HG03135 (cell line): Measurements from ENCODE around the gene CHST5.
"Not testable (repeated sequence)": the region's sequence is repeated elsewhere in the genome, so short reads cannot be mapped to it uniquely, and the experiment has no call there.

Experiments used
- ATAC-seq: cut with Tn5 transposase; IDR thresholded peaks from one replicate; pipeline ENCODE4 v1.9.1; 2021; ENCODE audit warnings: mild to moderate bottlenecking, moderate library complexity; ENCODE audit not compliant: unreplicated experiment

Gene CHST5

GRCh38 chr16:75552951-75553350 lies 17.0 kb upstream of the CHST5 start:
- no peak for ATAC-seq

DNA sequence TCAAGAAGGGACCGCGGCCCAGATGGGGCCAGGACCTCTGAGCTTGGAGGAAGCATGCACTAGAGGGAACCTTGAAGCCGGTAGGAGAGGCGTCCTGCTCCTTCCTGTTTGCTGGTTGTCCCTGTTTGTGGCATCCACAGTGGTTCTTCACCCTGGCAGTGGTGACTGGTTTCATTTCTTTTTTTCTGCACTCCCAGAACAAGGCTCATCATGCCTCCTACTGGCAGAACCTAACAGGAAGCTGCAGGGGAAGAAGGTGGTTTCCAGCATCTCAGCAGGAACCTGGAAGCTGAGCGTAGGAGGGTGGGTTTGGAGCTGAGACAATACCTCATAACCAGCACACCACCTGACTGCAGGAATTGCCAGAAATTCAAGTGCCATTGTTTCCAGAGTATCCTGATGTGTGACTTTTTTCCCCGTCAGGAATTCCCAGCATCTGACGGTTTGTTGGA lies 14.3 kb upstream of the CHST5 start:
- ATAC-seq = peak; percentile 68

DNA sequence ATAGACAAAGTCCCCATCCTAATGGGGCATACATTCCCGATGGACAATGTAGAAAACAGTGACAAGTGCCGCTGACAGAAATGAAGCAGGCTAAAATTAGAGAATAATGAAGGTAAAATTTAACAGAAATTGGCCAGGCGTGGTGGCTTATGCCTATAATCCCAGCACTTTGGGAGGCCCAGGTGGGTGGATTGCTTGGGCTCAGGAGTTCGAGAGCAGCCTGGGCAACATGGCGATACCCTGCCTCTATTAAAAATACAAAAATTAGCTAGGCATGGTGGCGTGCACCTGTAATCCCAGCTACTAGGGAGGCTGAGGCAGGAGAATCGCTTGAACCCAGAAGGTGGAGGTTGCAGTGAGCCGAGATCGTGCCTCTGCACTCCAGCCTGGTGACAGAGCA lies 12.5 kb upstream of the CHST5 start:
- not testable (repeated sequence) for ATAC-seq

GRCh38 chr16:75546293-75546692 lies 10.4 kb upstream of the CHST5 start:
- ATAC-seq = no peak

GRCh38 chr16:75545879-75546278 lies 10.0 kb upstream of the CHST5 start:
- not testable (repeated sequence) for ATAC-seq

- not testable (repeated sequence) for ATAC-seq
Observed at GRCh38 chr16:75542462-75542861, 6.6 kb upstream of the CHST5 start.

- ATAC-seq = no peak
Observed at GRCh38 chr16:75541236-75541635, 5.3 kb upstream of the CHST5 start.

DNA sequence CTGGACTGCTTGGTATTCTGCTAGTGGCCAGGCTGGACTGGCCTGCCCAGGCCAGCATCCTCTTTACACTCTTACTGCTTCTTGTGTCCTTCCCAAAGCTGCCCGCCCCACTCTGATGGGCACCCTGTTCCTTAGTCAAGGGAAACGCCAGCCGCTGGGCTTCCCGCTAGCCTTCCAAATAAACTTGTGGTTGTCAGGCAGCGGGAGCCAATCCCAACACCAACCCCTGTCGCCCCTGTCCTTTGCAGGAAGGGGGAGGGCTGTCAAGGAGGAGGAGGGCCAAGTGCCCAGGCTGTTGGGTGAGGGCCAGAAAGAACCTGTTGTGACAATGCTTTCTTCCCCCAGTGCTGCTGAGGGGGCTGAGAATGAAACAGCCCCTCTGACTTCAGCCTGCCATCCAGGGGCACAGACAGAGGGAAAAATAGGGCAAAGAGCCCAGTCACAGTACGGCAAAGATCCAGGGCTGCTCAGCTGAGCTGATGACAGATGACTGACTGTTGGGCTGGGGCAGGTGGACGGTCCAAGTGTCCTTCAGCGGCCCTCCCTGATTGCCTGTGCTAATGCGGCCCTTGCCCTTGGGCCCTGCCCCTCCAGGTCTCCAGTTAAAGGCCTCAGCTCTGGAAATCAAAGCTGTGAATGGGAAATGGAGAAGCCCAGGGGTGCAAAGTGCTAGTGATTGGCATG lies 3.1 kb upstream of the CHST5 start:
- ATAC-seq = not testable (repeated sequence)

GRCh38 chr16:75537776-75538175 lies 1.9 kb upstream of the CHST5 start:
- ATAC-seq = no peak

- ATAC-seq = no peak
Observed at GRCh38 chr16:75535211-75535843, 581 bp downstream of the CHST5 start.

DNA sequence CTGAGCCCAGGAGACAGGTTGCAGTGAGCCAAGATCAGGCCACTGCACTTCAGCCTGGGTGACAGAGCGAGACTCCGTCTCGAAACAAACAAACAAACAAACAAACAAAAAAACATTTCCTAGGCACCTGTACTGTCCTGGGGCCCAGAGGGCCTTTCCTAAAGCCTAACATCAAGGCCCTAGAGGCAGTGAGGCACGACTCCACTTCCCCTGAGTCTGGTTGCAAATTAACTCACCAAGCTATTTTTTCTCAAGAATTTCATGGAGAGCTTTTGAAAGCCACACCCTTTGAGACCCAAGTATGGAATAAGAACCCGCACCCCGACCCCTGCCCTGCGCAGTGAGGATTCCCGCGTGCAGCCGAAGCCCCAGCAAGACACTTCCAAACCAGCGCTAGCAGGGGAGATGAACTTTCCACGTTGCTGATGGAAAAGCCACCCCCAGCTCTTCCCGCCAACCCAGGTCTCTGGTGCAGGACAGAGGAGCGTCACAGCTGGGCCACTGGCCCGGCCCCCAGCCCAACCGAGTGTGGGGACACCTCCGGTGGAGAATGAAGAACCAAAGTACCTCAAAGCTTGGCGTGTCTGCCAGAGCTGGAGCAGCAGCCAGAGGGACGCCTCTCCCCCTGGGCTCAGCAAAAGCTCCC lies 1.2 kb downstream of the CHST5 start:
- no peak for ATAC-seq

GRCh38 chr16:75532791-75533190 lies 3.1 kb downstream of the CHST5 start:
- no peak for ATAC-seq

- ATAC-seq = no peak
Observed at GRCh38 chr16:75532142-75532765, 3.7 kb downstream of the CHST5 start.

DNA sequence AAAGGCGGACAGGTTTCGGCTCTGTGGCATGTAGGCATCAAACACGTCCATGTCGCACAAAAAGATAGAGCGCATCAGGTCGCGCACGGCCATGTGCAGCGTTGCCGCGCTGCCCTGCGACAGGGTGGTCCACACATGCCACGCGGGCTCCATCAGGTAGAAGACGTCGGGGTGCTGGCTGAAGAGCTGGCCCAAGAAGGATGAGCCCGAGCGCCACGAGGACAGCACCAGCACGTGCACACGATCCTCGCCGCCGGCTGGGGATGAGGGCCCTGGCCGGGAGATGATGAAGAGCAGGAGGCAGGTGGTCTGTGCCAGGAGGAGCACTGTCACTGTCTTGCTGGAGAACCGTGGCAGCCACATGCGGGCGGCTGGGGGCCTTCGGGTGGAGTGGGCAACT lies 5.9 kb downstream of the CHST5 start:
- no peak for ATAC-seq

DNA sequence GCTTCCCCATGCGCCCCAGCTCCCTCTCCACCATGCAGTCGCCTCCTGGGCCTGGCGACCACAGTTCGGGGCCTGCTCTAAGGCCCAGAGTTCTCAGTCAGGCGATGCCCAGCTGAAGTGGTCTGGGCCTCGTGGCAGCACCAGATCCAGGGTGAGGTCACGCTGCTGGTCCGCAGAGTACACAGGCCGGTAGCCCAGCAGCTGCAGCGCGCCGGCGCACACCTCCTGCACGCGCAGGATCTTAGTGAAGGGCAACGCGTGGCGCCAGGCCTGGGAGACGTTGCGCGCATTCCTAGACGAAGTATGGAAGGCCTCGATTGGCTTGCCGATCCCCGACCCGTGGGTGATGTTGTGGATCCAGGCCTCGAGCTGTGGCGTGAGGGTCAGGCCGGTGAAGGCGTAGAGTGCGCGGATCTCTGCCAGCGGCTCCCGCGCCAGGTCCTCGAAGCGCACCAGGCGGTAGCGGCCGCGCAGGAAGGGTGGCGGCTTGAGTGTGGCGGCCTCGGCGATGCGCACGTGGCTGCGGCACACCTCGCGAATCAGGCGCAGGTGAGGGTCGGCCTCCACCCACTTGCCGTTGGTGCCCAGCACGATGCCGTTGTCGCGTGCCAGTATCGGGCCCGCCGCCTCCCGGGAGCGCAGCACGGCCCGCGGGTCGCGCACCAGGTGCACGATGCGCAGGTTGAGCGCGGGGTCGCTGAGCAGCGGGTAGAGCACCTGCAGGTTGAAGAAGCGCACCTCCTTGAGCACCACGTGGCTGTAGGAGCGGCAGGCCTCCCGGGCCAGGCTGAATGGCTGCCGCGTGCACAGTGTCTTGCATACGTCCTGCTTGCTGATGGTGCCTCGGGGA lies 6.6 kb downstream of the CHST5 start:
- no peak for ATAC-seq

- no peak for ATAC-seq
Observed at GRCh38 chr16:75527825-75528299, 8.0 kb downstream of the CHST5 start.

- no peak for ATAC-seq
Observed at GRCh38 chr16:75526032-75526790, 9.7 kb downstream of the CHST5 start.

GRCh38 chr16:75519175-75519574 lies 16.7 kb downstream of the CHST5 start:
- ATAC-seq = no peak

DNA sequence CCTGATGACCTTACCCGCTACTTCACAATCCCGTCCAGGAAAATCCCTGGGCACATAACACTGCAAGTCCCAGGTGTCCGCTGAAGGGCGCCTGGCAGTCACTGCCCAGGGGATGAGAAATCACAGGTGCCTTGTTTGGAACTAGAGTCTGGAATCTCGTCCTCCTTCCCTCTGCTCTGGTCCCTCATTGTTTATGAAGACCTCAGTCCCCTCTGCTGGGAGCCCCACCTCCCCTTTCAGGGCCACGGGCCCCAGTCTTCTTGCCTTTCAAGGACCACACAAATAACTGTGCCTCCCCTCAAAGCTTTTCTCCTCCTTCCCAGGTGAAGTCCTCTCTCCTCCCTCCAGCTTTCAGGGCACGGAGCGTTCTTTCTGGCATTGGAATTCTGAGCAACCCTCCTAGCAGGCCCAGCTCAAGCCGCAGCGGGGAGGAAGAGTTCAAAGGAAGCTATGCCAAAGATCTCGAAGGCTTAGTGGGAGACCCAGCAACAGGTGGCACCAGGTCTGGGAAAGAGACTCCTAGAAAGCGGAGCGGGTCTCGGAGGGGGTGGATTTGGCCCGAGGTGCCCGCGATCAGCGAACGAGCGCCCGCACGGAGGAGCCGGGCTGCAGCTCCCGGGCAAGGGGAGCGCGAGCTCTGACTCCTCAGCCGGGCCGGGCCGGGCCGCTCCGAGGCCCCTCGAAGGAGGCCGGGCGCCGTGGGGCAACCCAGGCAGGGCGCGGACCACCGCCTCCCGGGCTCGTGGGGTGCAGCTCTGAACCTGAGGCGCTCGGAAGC lies 19.5 kb downstream of the CHST5 start:
- ATAC-seq = peak; percentile 34
